Spleen (tissue), 11 donors: ENCODE results near the gene MBNL2. TPM values are rescaled to one million over a fixed set of nuclear protein-coding genes. Genes with fewer than 3 reads are reported as not detected.

Source experiments
- DNase-seq: peaks from one replicate; pipeline ENCODE4 v3.0.0-alpha.2; 2020
- H3K27ac ChIP-seq, 8 donors: fragments of 200-600 bp; sonication (generic) in 7 of 8; 1 replicate in 4 of 8; 2 replicates in 4 of 8; pipeline versions ENCODE4 v1.5.0 to v1.8.0; 2016 to 2021; ENCODE audit warnings: inconsistent platforms in 4 of 8, mild to moderate bottlenecking in 4 of 8, moderate library complexity in 1 of 8
- H3K27me3 ChIP-seq, 7 donors: fragments of 200-600 bp; sonication (generic) in 6 of 7; replicated peaks in 1 of 7; 1 replicate in 4 of 7; 2 replicates in 3 of 7; pipeline versions ENCODE4 v1.5.0 to v1.8.0; 2016 to 2021; ENCODE audit warnings: inconsistent platforms in 3 of 7, mild to moderate bottlenecking in 1 of 7
- H3K36me3 ChIP-seq, 6 donors: fragments of 200-600 bp; sonication (generic) in 5 of 6; 1 replicate in 4 of 6; 2 replicates in 2 of 6; pipeline versions ENCODE4 v1.5.0 to v1.8.0; 2016 to 2021; ENCODE audit warnings: inconsistent platforms in 2 of 6
- H3K4me1 ChIP-seq, 6 donors: fragments of 200-600 bp; sonication (generic) in 5 of 6; 1 replicate in 3 of 6; 2 replicates in 3 of 6; pipeline versions ENCODE4 v1.5.0 to v1.8.0; 2016 to 2021; ENCODE audit warnings: inconsistent platforms in 3 of 6
- H3K4me3 ChIP-seq, 8 donors: fragments of 200-600 bp; sonication (generic) in 7 of 8; 1 replicate in 4 of 8; 2 replicates in 4 of 8; pipeline versions ENCODE4 v1.5.0 to v1.8.0; 2016 to 2021; ENCODE audit warnings: inconsistent platforms in 4 of 8, mild to moderate bottlenecking in 4 of 8, moderate library complexity in 2 of 8
- H3K9me3 ChIP-seq, 8 donors: fragments of 200-600 bp; sonication (generic) in 7 of 8; 1 replicate in 4 of 8; 2 replicates in 4 of 8; pipeline versions ENCODE4 v1.5.0 to v1.8.0; 2016 to 2021; ENCODE audit warnings: inconsistent platforms in 4 of 8
- CTCF ChIP-seq, 11 experiments: fragments of 200-600 bp in 7 of 11; fragments of 450-650 bp in 4 of 11; sonication (generic) in 4 of 11; IDR thresholded peaks in 8 of 11; conservative IDR thresholded peaks in 3 of 11; 1 replicate in 7 of 11; 2 replicates in 4 of 11; pipeline versions ENCODE4 v1.4.0 to v1.8.0; 2016 to 2021; ENCODE audit warnings: antibody characterized with exemption in 11 of 11, inconsistent platforms in 4 of 11, mild to moderate bottlenecking in 1 of 11
- POLR2A ChIP-seq, 3 donors: fragments of 450-650 bp; IDR thresholded peaks; one replicate each; pipeline ENCODE4 v1.5.1; 2017; ENCODE audit warnings: antibody characterized with exemption in 3 of 3, mild to moderate bottlenecking in 1 of 3
- POLR2AphosphoS5 ChIP-seq, 3 donors: sonication (generic); formaldehyde crosslinking; IDR thresholded peaks; one replicate each; pipeline ENCODE4 v1.5.1; 2017; ENCODE audit warnings: antibody characterized with exemption in 3 of 3
- WGBS, 5 donors: extraction: QIAGEN DNeasy Blood & Tissue Kit in 3 of 5; methylation state at CpG; one replicate each; pipeline versions ENCODE4 v1.1.5 to v1.1.7; 2013 to 2018; 5-methylcytosine and 5-hydroxymethylcytosine counted together
- intact Hi-C: fragments of 100-400 bp; cut with DNase I; formaldehyde crosslinking; loops from one replicate; pipeline ENCODE4 v1.15.0; 2023; ENCODE audit warnings: low total_unique reads
- polyA plus RNA-seq, 3 donors: library from polyadenylated mRNA; stranded (reverse); fragments of 200-250 nt; gene quantifications; one replicate each; pipeline ENCODE4 v1.2.1, GENCODE V29; 2013
- total RNA-seq, 7 donors: library from RNA; depleted of rRNA in 3 of 7; stranded (reverse); fragments of >200 nt in 3 of 7; fragmentation: NEBNext Ultra II Directional in 4 of 7; extraction: Animal tissue kit (Norgen Biotek cat#: 25700) in 4 of 7; gene quantifications; one replicate each; pipeline versions ENCODE4 v1.1.0 to v1.2.1, GENCODE V29; 2016 to 2021
- donor health status: healthy with polysubstance abuse.
- donor health status: DM: no; HTN: no; CAD: no; lungs with moderate emphysema.
- donor health status: DM: no; HTN: no; CAD: no.
- donor health status: Bipolar disorder and iron deficiency.
- donor health status: healthy.
- donor health status: DM: no; HTN: no; CAD: no.
- donor health status: DM: yes; HTN: yes; CAD: no.

MBNL2 gene
- total and polyA plus RNA-seq, 10 donors, result 7.0 to 56.3 (median 31.1) TPM

DNA sequence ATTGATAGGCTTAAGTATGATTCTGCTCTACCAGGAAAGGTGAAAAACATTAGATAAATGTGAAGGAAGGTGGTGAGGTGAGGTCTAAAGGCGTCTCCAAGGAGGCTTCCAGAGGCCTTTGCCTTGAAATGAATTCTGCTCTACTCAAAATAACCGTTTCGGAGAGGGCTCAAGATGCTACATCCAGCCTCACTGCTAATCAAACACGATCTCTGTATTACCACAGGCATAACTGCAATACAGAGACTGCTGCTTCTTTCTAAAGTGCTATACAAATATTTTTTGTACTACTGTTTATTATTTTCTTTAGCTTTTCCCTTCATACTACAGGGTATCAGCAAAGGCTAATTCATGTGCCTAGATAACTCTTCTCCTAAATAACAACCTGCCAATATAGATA lies 16.8 kb downstream of the MBNL2 start:
- intact Hi-C loops, result no loop called here
- WGBS, 5 donors, result 81 to 96% (median 90%) methylated on average over 4 of the region's 4 CpGs

DNA sequence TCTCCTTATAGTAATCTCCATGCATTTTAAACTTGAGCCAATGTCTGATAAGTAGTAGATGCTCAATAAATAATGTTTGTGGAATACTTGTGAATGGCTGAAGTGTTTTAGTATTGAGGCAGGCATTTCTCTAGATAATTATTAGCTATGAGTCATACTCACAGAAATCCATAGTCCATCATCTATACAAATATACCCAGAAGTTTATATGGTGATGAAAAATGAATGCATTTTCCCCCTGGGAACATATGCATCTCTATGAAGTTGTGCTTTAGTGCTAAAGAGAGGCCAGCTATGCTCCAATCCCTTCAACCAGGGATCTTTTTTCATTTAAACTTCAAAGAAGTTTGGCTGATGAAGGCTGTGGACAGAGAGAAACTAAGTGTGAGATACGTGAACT lies 17.2 kb downstream of the MBNL2 start:
- intact Hi-C loops, result no loop called here
- Histone ChIP-seq H3K27ac (no peak overlapping the region), H3K4me3 (no peak overlapping the region), H3K4me1 (peaks cover 11 to 74% (median 38%) of the 10 kb centered on the region in 6 donors), H3K27me3 (peaks cover 0 to 65% (median 0%) of the 10 kb centered on the region in 7 donors), H3K9me3 (no peaks in the 10 kb centered on the region), H3K36me3 (peaks cover 0 to 12% (median 0%) of the 10 kb centered on the region in 6 donors)
- no peak for DNase-seq
- 73 to 94% (median 81%) methylated on average over 1 of the region's 1 CpG for WGBS, 5 donors
- no peak for TF ChIP-seq POLR2A (IDR thresholded peaks at IDR 0.05)

More for the DNA sequence above, 16.8 kb downstream of the MBNL2 start:
- H3K27me3 ChIP-seq, result peaks cover 0 to 69% (median 0%) of the 10 kb centered on the region in 7 donors
- no peak for DNase-seq
- no peaks in the 10 kb centered on the region for H3K9me3 ChIP-seq
- TF ChIP-seq POLR2AphosphoS5 (IDR thresholded peaks at IDR 0.05) (no peak), CTCF (IDR thresholded peaks at IDR 0.05 in 8 of 11, conservative IDR thresholded peaks at IDR 0.05 in 3 of 11) (no peak), POLR2A (IDR thresholded peaks at IDR 0.05) (no peak)
- no peak overlapping the region for H3K4me3 ChIP-seq
- no peak overlapping the region for H3K27ac ChIP-seq
- H3K4me1 ChIP-seq, result peaks cover 11 to 78% (median 38%) of the 10 kb centered on the region in 6 donors
- peaks cover 0 to 16% (median 0%) of the 10 kb centered on the region in 6 donors for H3K36me3 ChIP-seq

DNA sequence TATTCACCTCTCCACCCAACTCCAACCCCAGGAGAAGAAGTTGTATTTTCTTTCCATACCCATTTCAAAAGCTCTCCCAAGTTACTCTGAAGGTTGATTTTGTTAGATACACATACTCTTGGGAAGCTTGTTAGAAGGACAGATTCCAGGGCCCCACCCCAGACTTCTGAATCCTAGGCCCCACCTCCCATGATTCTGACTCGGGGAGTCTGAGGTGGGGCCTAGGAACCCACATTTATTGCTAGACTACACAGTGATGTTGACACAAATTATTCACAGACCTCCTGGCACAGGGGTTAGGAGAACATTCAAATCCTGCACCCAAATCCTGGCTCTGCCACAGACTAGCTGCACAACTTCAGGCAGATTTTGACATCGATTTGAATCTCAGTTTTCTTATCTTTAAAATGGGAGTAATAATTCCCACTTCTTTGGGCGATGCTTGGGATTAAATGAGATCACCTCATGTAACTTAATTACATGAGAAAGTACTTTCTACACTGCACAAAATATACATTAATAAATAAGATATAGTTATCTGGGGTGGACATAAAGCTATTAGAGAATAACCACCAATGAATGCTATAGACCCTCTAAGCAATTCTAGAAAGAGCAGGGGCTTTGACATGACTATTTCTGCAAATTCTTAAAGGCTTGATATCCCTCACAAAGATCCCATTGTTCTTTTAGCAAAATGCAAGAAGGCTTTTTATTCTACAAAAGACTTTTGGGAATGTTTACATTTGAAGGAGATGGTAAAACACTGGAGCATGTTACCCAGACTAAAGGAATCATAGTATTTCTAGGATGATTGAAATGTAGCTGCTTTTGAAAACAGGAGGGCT lies 18.0 kb downstream of the MBNL2 start:
- WGBS, 5 donors, result 86 to 97% (median 93%) methylated on average over 3 of the region's 3 CpGs
- Histone ChIP-seq H3K4me3 (no peak overlapping the region), H3K27me3 (peaks cover 0 to 58% (median 0%) of the 10 kb centered on the region in 7 donors), H3K4me1 (peaks cover 11 to 76% (median 40%) of the 10 kb centered on the region in 6 donors), H3K36me3 (peaks cover 0 to 4% (median 0%) of the 10 kb centered on the region in 6 donors), H3K27ac (no peak overlapping the region), H3K9me3 (no peaks in the 10 kb centered on the region)
- intact Hi-C loops, result no loop called here
- no peak for DNase-seq
- TF ChIP-seq POLR2A (IDR thresholded peaks at IDR 0.05) (no peak), CTCF (IDR thresholded peaks at IDR 0.05 in 8 of 11, conservative IDR thresholded peaks at IDR 0.05 in 3 of 11) (no peak)

GRCh38 chr13:97240788-97241734 lies 18.9 kb downstream of the MBNL2 start:
- WGBS, 5 donors, result 66 to 75% (median 72%) methylated on average over 8 of the region's 8 CpGs
- no peak overlapping the region for H3K27ac ChIP-seq
- H3K36me3 ChIP-seq, result no peaks in the 10 kb centered on the region
- H3K27me3 ChIP-seq, result peaks cover 0 to 55% (median 0%) of the 10 kb centered on the region in 7 donors
- H3K9me3 ChIP-seq, result no peaks in the 10 kb centered on the region
- H3K4me1 ChIP-seq, result peaks cover 11 to 82% (median 40%) of the 10 kb centered on the region in 6 donors
- TF ChIP-seq CTCF (IDR thresholded peaks at IDR 0.05 in 8 of 11, conservative IDR thresholded peaks at IDR 0.05 in 3 of 11), result no peak
- TF ChIP-seq POLR2A (IDR thresholded peaks at IDR 0.05), result no peak
- no peak for TF ChIP-seq POLR2AphosphoS5 (IDR thresholded peaks at IDR 0.05)
- DNase-seq, result no peak
- intact Hi-C loops, result no loop called here
- no peak overlapping the region for H3K4me3 ChIP-seq
